Keratinocyte (primary cell): ENCODE measurements around the gene SS18. TPM values are rescaled to one million over a fixed set of nuclear protein-coding genes. Genes with fewer than 3 reads are reported as not detected.

ENCODE experiments used
- DNase-seq: peaks from one replicate; pipeline ENCODE4 v3.0.0-alpha.2; 2011; ENCODE audit warnings: low read depth, missing footprints, low spot score
- FAIRE-seq: peaks from 2 replicates; lab custom pipeline; 2011; peaks lifted over from hg19 to GRCh38; lab: Jason Lieb, UNC
- H2AFZ ChIP-seq: 2 replicates; pipeline ENCODE4 v1.6.0; 2012; ENCODE audit warnings: low read length, control low read depth, inconsistent platforms; ENCODE audit not compliant: control insufficient read depth
- H3K27ac ChIP-seq: 2 replicates; pipeline ENCODE4 v1.5.1; 2011; ENCODE audit warnings: low read length; ENCODE audit not compliant: control insufficient read depth, insufficient read depth
- H3K27me3 ChIP-seq: 3 replicates; pipeline ENCODE4 v1.6.0; 2011; ENCODE audit warnings: low read length; ENCODE audit not compliant: control insufficient read depth, insufficient read depth; ENCODE audit errors: extremely low read depth
- H3K36me3 ChIP-seq, 2 experiments: 2 replicates in 1 of 2; 3 replicates in 1 of 2; pipeline ENCODE4 v1.5.1; 2011; ENCODE audit warnings: low read length in 2 of 2, mild to moderate bottlenecking in 1 of 2; ENCODE audit not compliant: control insufficient read depth in 2 of 2, insufficient read depth in 2 of 2; ENCODE audit errors: extremely low read depth in 1 of 2
- H3K4me1 ChIP-seq: 3 replicates; pipeline ENCODE4 v1.5.1; 2011; ENCODE audit warnings: low read length; ENCODE audit not compliant: control insufficient read depth, insufficient read depth; ENCODE audit errors: extremely low read depth
- H3K4me2 ChIP-seq: 3 replicates; pipeline ENCODE4 v1.6.0; 2011; ENCODE audit warnings: low read depth, low read length; ENCODE audit not compliant: control insufficient read depth, insufficient read depth; ENCODE audit errors: extremely low read depth
- H3K4me3 ChIP-seq, 3 experiments: fragments of 200-600 bp in 1 of 3; sonication (generic) in 1 of 3; 2 replicates in 2 of 3; 3 replicates in 1 of 3; pipeline ENCODE4 v1.5.1; 2011 to 2016; ENCODE audit warnings: low read length in 3 of 3, mild to moderate bottlenecking in 3 of 3, control low read depth in 2 of 3, inconsistent platforms in 1 of 3, low read depth in 1 of 3, mixed read lengths in 1 of 3, mixed run types in 1 of 3, moderate library complexity in 1 of 3; ENCODE audit not compliant: control insufficient read depth in 2 of 3, insufficient read depth in 2 of 3; ENCODE audit errors: extremely low read depth in 1 of 3
- H3K79me2 ChIP-seq: 2 replicates; pipeline ENCODE4 v1.6.0; 2012; ENCODE audit warnings: low read length; ENCODE audit not compliant: control insufficient read depth, insufficient read depth
- H3K9ac ChIP-seq: 3 replicates; pipeline ENCODE4 v1.6.0; 2011; ENCODE audit warnings: low read length; ENCODE audit not compliant: control insufficient read depth, insufficient read depth; ENCODE audit errors: extremely low read depth
- H3K9me1 ChIP-seq: 3 replicates; pipeline ENCODE4 v1.6.0; 2011; ENCODE audit warnings: low read length; ENCODE audit not compliant: control insufficient read depth, insufficient read depth; ENCODE audit errors: extremely low read depth
- H3K9me3 ChIP-seq: 2 replicates; pipeline ENCODE4 v1.5.1; 2012; ENCODE audit warnings: low read depth, low read length; ENCODE audit not compliant: control insufficient read depth
- H4K20me1 ChIP-seq: 3 replicates; pipeline ENCODE4 v1.6.0; 2011; ENCODE audit warnings: low read length; ENCODE audit not compliant: control insufficient read depth, insufficient read depth; ENCODE audit errors: extremely low read depth
- CTCF ChIP-seq, 3 experiments: IDR thresholded peaks in 1 of 3; conservative IDR thresholded peaks in 1 of 3; optimal IDR thresholded peaks in 1 of 3; 2 replicates in 2 of 3; 3 replicates in 1 of 3; pipeline versions ENCODE3 to v1.5.1; 2011; ENCODE audit warnings: low read length in 3 of 3, mild to moderate bottlenecking in 3 of 3, moderate library complexity in 2 of 3, control low read depth in 1 of 3, inconsistent platforms in 1 of 3; ENCODE audit not compliant: insufficient read depth in 2 of 3; ENCODE audit errors: extremely low read depth in 1 of 3
- EZH2 ChIP-seq: IDR thresholded peaks from one replicate; pipeline ENCODE4 v1.6.1; 2012; ENCODE audit warnings: inconsistent platforms, mild to moderate bottlenecking, low read length, moderate library complexity
- dilution Hi-C: fragments of 300-500 bp; cut with MboI; formaldehyde crosslinking; loops from one replicate; pipeline ENCODE4 v1.7.0; 2020; ENCODE audit warnings: low sequenced_read_pairs; ENCODE audit not compliant: extremely low pct_ligation_motif_present
- polyA plus RNA-seq, 5 experiments: library from polyadenylated mRNA; depleted of rRNA in 3 of 5; stranded (reverse) in 3 of 5; stranded (forward) in 1 of 5; unstranded in 1 of 5; fragments of >200 nt; gene quantifications; 1 replicate in 1 of 5; 2 replicates in 3 of 5; 3 replicates in 1 of 5; pipeline versions ENCODE4 v1.2.1 to v1.2.3, GENCODE V29; 2011 to 2012; ENCODE audit warnings: missing spikeins in 2 of 5, low read depth in 1 of 5, low replicate concordance in 1 of 5

Gene SS18
- polyA plus RNA-seq, 1 donor (not counting 4 experiments of a cell fraction or from before 2014, with no cell fraction given): 140 TPM

GRCh38 chr18:26014462-26014861, 76.0 kb downstream of the SS18 start:
- FAIRE-seq: no peak
- no peak overlapping the region for H3K9ac ChIP-seq
- H3K9me1 ChIP-seq: no peaks in the 10 kb centered on the region
- peaks cover 3 to 12% of the 10 kb centered on the region in 2 experiments for H3K36me3 ChIP-seq
- DNase-seq: no peak
- no peaks in the 10 kb centered on the region for H3K79me2 ChIP-seq
- no peaks in the 10 kb centered on the region for H4K20me1 ChIP-seq
- H3K9me3 ChIP-seq: no peaks in the 10 kb centered on the region
- no peak overlapping the region for H3K4me3 ChIP-seq
- no peak for TF ChIP-seq CTCF (optimal IDR thresholded peaks at IDR 0.05 in 1 of 3, IDR thresholded peaks at IDR 0.05 in 1 of 3, conservative IDR thresholded peaks at IDR 0.05 in 1 of 3; ENCODE audit: extremely low read depth in 1 of 3, insufficient read depth in 2 of 3, low read length in 3 of 3)
- TF ChIP-seq EZH2: no peak
- H2AFZ ChIP-seq: no peak overlapping the region
- no peaks in the 10 kb centered on the region for H3K27me3 ChIP-seq
- no peak overlapping the region for H3K27ac ChIP-seq
- no peak overlapping the region for H3K4me2 ChIP-seq
- dilution Hi-C loops: no loop called here
- no peaks in the 10 kb centered on the region for H3K4me1 ChIP-seq

GRCh38 chr18:26008619-26009018, 81.8 kb downstream of the SS18 start:
- dilution Hi-C loops: no loop called here
- Histone ChIP-seq H3K36me3 (peaks cover 1 to 3% of the 10 kb centered on the region in 2 experiments), H3K4me1 (no peaks in the 10 kb centered on the region), H4K20me1 (no peaks in the 10 kb centered on the region), H3K4me2 (no peak overlapping the region), H3K4me3 (no peak overlapping the region), H2AFZ (no peak overlapping the region), H3K27me3 (no peaks in the 10 kb centered on the region), H3K9me3 (no peaks in the 10 kb centered on the region), H3K27ac (no peak overlapping the region), H3K9me1 (no peaks in the 10 kb centered on the region), H3K9ac (no peak overlapping the region), H3K79me2 (no peaks in the 10 kb centered on the region)
- FAIRE-seq (no peak), DNase-seq (no peak)
- TF ChIP-seq EZH2: no peak

- Histone ChIP-seq H2AFZ (no peak overlapping the region), H3K4me2 (no peak overlapping the region), H3K36me3 (peaks cover 1 to 3% of the 10 kb centered on the region in 2 experiments), H3K4me1 (no peaks in the 10 kb centered on the region), H3K27ac (no peak overlapping the region), H3K4me3 (no peak overlapping the region), H3K9me1 (no peaks in the 10 kb centered on the region), H4K20me1 (no peaks in the 10 kb centered on the region), H3K9me3 (no peaks in the 10 kb centered on the region), H3K9ac (no peak overlapping the region), H3K27me3 (no peaks in the 10 kb centered on the region), H3K79me2 (no peaks in the 10 kb centered on the region)
- no peak for DNase-seq
- TF ChIP-seq CTCF (optimal IDR thresholded peaks at IDR 0.05 in 1 of 3, IDR thresholded peaks at IDR 0.05 in 1 of 3, conservative IDR thresholded peaks at IDR 0.05 in 1 of 3; ENCODE audit: extremely low read depth in 1 of 3, insufficient read depth in 2 of 3, low read length in 3 of 3): no peak
- no peak for TF ChIP-seq EZH2
- FAIRE-seq: no peak
- dilution Hi-C loops: no loop called here
These were observed 82.3 kb downstream of the SS18 start for GRCh38 chr18:26008096-26008495.
